Gastrocnemius medialis (tissue), 4 donors: ENCODE data around the gene C17orf58. TPM values are rescaled to one million over a fixed set of nuclear protein-coding genes. Genes with fewer than 3 reads are reported as not detected.
"Not testable (repeated sequence)": the region's sequence is repeated elsewhere in the genome, so short reads cannot be mapped to it uniquely, and the experiment has no call there.

ENCODE experiments used
- ATAC-seq, 2 donors: fragments of 150-250 bp; one replicate each; pipeline ENCODE4 v1.9.1; 2016
- DNase-seq, 2 donors: peaks; one replicate each; pipeline ENCODE4 v3.0.0-alpha.2; 2019
- H3K27ac ChIP-seq, 4 donors: fragments of 200-600 bp; sonication (generic); 1 replicate in 1 of 4; 2 replicates in 3 of 4; pipeline ENCODE4 v1.5.1; 2016 to 2018; ENCODE audit warnings: mild to moderate bottlenecking in 2 of 4, moderate library complexity in 1 of 4
- H3K27me3 ChIP-seq, 3 donors: fragments of 200-600 bp; sonication (generic) in 2 of 3; 1 replicate in 1 of 3; 2 replicates in 2 of 3; pipeline versions ENCODE4 v1.5.1 to v1.6.0; 2016 to 2019; ENCODE audit warnings: mild to moderate bottlenecking in 1 of 3, moderate library complexity in 1 of 3
- H3K36me3 ChIP-seq, 2 donors: fragments of 200-600 bp; sonication (generic) in 1 of 2; one replicate each; pipeline ENCODE4 v1.5.1; 2017 to 2018
- H3K4me1 ChIP-seq, 2 donors: fragments of 200-600 bp; sonication (generic) in 1 of 2; one replicate each; pipeline ENCODE4 v1.5.1; 2016 to 2017; ENCODE audit warnings: mild to moderate bottlenecking in 2 of 2
- H3K4me3 ChIP-seq, 4 donors: fragments of 200-600 bp; sonication (generic) in 3 of 4; 1 replicate in 1 of 4; 2 replicates in 3 of 4; pipeline ENCODE4 v1.5.1; 2016 to 2019; ENCODE audit warnings: mild to moderate bottlenecking in 2 of 4
- H3K9me3 ChIP-seq, 3 donors: fragments of 200-600 bp; sonication (generic) in 2 of 3; 1 replicate in 1 of 3; 2 replicates in 2 of 3; pipeline ENCODE4 v1.5.1; 2016 to 2019
- POLR2A ChIP-seq, 2 donors: fragments of 450-650 bp; IDR thresholded peaks; one replicate each; pipeline ENCODE4 v1.6.1; 2017; ENCODE audit warnings: antibody characterized with exemption in 2 of 2, mild to moderate bottlenecking in 2 of 2, moderate library complexity in 2 of 2
- in situ Hi-C, 4 donors: fragments of 200-750 bp; cut with MboI; loops; one replicate each; pipeline versions ENCODE4 v1.15.0 to v1.8.0; 2017; ENCODE audit warnings: low sequenced_read_pairs in 4 of 4
- intact Hi-C: fragments of 100-400 bp; cut with DNase I; formaldehyde crosslinking; loops from one replicate; pipeline ENCODE4 v1.15.1; 2023; ENCODE audit warnings: low total_unique reads
- total RNA-seq, 4 donors: library from RNA; depleted of rRNA; stranded (reverse); fragments of >200 nt; gene quantifications; one replicate each; pipeline versions ENCODE4 v1.1.0 to v1.2.3, GENCODE V29; 2016
- TF ChIP-seq, protein P1 (sequence below), 5 experiments: fragments of 450-650 bp in 3 of 5; fragments of 200-600 bp in 2 of 5; sonication (generic) in 2 of 5; IDR thresholded peaks in 4 of 5; conservative IDR thresholded peaks in 1 of 5; 1 replicate in 4 of 5; 2 replicates in 1 of 5; pipeline ENCODE4 v1.5.1; 2016 to 2019; ENCODE audit warnings: antibody characterized with exemption in 5 of 5, mild to moderate bottlenecking in 3 of 5, moderate library complexity in 3 of 5

The C17orf58 gene
- total RNA-seq, 4 donors from 2014 or later, result 1.5 to 9.0 (median 5.6) TPM

DNA sequence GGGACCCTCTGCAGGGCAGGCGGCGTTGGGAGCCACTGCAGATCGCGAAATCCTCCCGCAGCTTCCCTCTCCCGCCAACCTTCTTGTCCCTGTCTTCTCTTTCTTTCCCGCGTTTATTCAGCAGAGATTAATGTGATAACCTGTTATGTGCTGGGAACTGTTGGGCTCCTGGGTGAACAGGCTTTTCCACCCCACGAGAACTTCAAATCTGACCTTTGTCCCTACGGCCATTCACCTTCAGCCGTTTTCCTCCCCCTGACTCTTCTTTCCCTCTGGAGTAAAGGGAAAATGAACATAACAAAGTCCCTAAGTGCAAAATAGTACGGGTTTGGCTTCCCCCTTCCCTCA lies 24.1 kb upstream of the C17orf58 start:
- ATAC-seq (peak in 1 of 2 donors; percentile 26), DNase-seq (no peak)
- Histone ChIP-seq H3K4me3 (peak overlapping the region; percentile 66 to 79 (median 69)), H3K9me3 (no peaks in the 10 kb centered on the region), H3K4me1 (peaks cover 0 to 6% of the 10 kb centered on the region in 2 donors), H3K27ac (peak overlapping the region; percentile 85 to 92 (median 89)), H3K27me3 (no peaks in the 10 kb centered on the region), H3K36me3 (no peaks in the 10 kb centered on the region)
- in situ Hi-C loops, result loop anchor here in 1 of 4 donors (25.0 kb wide), 1 partner anchor 108 kb away; no protein-coding TSS in a partner anchor
- TF ChIP-seq, protein P1, sequence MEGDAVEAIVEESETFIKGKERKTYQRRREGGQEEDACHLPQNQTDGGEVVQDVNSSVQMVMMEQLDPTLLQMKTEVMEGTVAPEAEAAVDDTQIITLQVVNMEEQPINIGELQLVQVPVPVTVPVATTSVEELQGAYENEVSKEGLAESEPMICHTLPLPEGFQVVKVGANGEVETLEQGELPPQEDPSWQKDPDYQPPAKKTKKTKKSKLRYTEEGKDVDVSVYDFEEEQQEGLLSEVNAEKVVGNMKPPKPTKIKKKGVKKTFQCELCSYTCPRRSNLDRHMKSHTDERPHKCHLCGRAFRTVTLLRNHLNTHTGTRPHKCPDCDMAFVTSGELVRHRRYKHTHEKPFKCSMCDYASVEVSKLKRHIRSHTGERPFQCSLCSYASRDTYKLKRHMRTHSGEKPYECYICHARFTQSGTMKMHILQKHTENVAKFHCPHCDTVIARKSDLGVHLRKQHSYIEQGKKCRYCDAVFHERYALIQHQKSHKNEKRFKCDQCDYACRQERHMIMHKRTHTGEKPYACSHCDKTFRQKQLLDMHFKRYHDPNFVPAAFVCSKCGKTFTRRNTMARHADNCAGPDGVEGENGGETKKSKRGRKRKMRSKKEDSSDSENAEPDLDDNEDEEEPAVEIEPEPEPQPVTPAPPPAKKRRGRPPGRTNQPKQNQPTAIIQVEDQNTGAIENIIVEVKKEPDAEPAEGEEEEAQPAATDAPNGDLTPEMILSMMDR (IDR thresholded peaks at IDR 0.05 in 4 of 5, conservative IDR thresholded peaks at IDR 0.05 in 1 of 5), result no peak
- no peak for TF ChIP-seq POLR2A (IDR thresholded peaks at IDR 0.05)
- intact Hi-C loops, result loop anchor here (1.0 kb wide), 2 partner anchors 15 to 27 kb away; partner anchors contain the start of gene KPNA2

DNA sequence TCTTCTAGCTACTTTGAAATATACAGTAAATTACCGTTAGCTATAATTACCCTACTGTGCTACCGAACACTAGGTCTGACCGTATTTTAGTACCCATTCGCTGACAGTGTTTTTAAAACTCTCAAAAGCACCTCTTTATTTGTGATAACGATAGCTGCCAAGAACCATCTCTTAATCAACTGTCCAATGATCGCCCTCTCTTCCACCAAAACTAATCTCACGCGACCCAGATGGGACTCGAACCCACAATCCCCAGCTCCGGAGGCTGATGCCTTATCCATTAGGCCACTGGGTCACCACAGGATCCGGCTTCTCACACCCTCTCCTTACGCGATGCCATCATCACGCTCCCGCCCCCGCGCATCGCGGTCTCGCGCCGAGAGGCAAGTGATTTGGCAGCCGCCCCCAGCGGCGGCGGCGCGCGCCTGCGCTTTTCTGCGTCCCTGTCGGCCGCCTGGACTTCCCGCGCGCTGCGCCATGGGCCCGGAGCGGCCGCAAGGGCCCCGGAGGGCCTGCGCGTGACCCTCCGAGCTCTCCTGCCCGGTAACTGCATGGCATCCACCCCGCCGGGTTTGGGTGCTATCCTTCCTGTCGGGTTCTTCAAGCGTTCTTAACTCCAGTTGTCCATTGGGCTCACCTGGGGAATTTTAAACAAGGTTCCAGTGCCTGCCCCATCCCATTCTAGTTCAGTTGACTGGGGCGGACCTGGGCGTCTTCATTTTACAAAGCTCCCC lies 23.6 kb upstream of the C17orf58 start:
- peak in 1 of 2 donors; percentile 35 for TF ChIP-seq POLR2A (IDR thresholded peaks at IDR 0.05)
- TF ChIP-seq, protein P1 (IDR thresholded peaks at IDR 0.05 in 4 of 5, conservative IDR thresholded peaks at IDR 0.05 in 1 of 5), result peak; percentile 33 to 72 (median 58)
- H3K27ac ChIP-seq, result peak overlapping the region; percentile 85 to 92 (median 89)
- H3K36me3 ChIP-seq, result no peaks in the 10 kb centered on the region
- in situ Hi-C loops, result loop anchor here in 1 of 4 donors (25.0 kb wide), 1 partner anchor 108 kb away; no protein-coding TSS in a partner anchor
- peak overlapping the region; percentile 66 to 79 (median 69) for H3K4me3 ChIP-seq
- intact Hi-C loops, result loop anchor here (1.0 kb wide), 2 partner anchors 15 to 27 kb away; partner anchors contain the start of gene KPNA2
- H3K4me1 ChIP-seq, result peaks cover 0 to 6% of the 10 kb centered on the region in 2 donors
- no peaks in the 10 kb centered on the region for H3K9me3 ChIP-seq
- peak; percentile 87 to 95 for DNase-seq
- H3K27me3 ChIP-seq, result no peaks in the 10 kb centered on the region
- ATAC-seq, result peak; percentile 94 to 97

DNA sequence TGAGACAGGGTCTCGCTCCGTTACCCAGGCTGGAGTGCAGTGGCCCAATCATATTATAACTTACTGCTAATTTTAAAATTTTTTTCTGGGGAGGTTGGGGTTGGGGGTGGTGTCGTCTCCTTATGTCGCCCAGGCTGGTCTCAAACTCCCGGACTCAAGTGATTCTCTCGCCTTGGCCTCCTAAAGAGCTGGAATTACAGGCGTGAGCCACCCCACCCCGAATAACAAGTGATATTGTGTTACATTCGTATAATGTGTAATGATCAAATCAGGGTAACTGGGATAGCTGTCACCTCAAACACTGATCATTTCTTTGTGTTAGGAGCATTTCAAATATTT lies 23.0 kb upstream of the C17orf58 start:
- in situ Hi-C loops, result loop anchor here in 1 of 4 donors (25.0 kb wide), 1 partner anchor 107 kb away; no protein-coding TSS in a partner anchor
- Histone ChIP-seq H3K36me3 (no peaks in the 10 kb centered on the region), H3K27ac (peak overlapping the region; percentile 85 to 92 (median 89)), H3K9me3 (no peaks in the 10 kb centered on the region), H3K4me1 (peaks cover 0 to 6% of the 10 kb centered on the region in 2 donors), H3K4me3 (peak overlapping the region in 2 of 4 donors; percentile 12 to 69), H3K27me3 (no peaks in the 10 kb centered on the region)
- intact Hi-C loops, result no loop called here
- no peak for TF ChIP-seq POLR2A (IDR thresholded peaks at IDR 0.05)
- TF ChIP-seq, protein P1 (IDR thresholded peaks at IDR 0.05 in 4 of 5, conservative IDR thresholded peaks at IDR 0.05 in 1 of 5), result no peak
- ATAC-seq (no peak), DNase-seq (no peak)

DNA sequence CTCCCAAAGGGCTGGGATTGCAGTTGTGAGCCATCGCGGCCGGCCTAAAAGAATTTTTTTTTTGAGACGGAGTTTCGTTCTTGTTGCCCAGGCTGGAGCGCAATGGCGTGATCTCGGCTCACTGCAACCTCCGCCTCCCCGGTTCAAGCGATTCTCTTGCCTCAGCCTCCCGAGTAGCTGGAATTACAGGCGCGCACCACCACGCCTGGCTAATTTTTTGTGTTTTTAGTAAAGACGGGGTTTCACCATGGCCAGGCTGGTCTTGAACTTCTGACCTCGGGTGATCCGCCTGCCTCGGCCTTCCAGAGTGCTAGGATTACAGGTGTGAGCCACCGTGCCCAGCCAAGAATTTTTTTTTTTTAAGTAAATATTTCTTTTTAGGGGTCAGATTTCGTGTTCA lies 22.2 kb upstream of the C17orf58 start:
- DNase-seq, H3K27me3 ChIP-seq, H3K4me1 ChIP-seq, H3K36me3 ChIP-seq, intact Hi-C loops, H3K4me3 ChIP-seq, H3K9me3 ChIP-seq, H3K27ac ChIP-seq, ATAC-seq: not testable (repeated sequence)
- in situ Hi-C loops, result loop anchor here in 1 of 4 donors (25.0 kb wide), 1 partner anchor 106 kb away; no protein-coding TSS in a partner anchor

DNA sequence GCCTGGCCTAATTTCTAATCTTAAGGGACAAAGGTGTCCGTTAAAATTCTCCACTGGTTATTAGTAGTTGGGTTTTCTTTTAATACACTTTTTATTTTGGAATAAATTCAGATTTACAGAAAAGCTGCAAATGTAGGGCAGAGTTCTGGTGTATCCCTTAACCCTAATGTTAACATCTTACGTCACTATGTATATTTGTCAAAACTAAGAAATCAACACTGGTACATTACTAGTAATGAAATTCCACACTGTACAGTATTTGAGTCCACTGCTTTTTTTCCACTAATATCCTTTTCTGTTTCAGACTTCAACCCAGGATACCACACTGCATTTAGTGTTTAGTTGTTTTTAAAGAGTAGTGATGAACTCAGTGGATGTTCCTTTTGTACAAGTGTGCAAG lies 20.6 kb upstream of the C17orf58 start:
- Histone ChIP-seq H3K4me3 (no peak overlapping the region), H3K27me3 (no peaks in the 10 kb centered on the region), H3K4me1 (peaks cover 0 to 6% of the 10 kb centered on the region in 2 donors), H3K36me3 (no peaks in the 10 kb centered on the region), H3K27ac (no peak overlapping the region), H3K9me3 (no peaks in the 10 kb centered on the region)
- in situ Hi-C loops, result loop anchor here in 1 of 4 donors (25.0 kb wide), 1 partner anchor 105 kb away; no protein-coding TSS in a partner anchor
- TF ChIP-seq, protein P1 (IDR thresholded peaks at IDR 0.05 in 4 of 5, conservative IDR thresholded peaks at IDR 0.05 in 1 of 5), result no peak
- TF ChIP-seq POLR2A (IDR thresholded peaks at IDR 0.05), result no peak
- no peak for DNase-seq
- ATAC-seq, result no peak
- intact Hi-C loops, result no loop called here
